H9 (cell line): ENCODE measurements around the gene S1PR5. TPM values are rescaled to one million over a fixed set of nuclear protein-coding genes. Genes with fewer than 3 reads are reported as not detected.

Experiments used
- DNase-seq: peaks from one replicate; pipeline ENCODE4 v3.0.0-alpha.2; 2017
- H2AFZ ChIP-seq: one replicate; pipeline ENCODE4 v1.6.1; 2013; ENCODE audit warnings: mild to moderate bottlenecking, low read length, control low read depth, moderate library complexity
- H2AK5ac ChIP-seq: 2 replicates; pipeline ENCODE4 v1.6.1; 2013; ENCODE audit warnings: low read length, control low read depth, mixed read lengths; ENCODE audit not compliant: insufficient read length
- H2BK120ac ChIP-seq: one replicate; pipeline ENCODE4 v1.6.1; 2013; ENCODE audit warnings: low read depth, mild to moderate bottlenecking, low read length, control low read depth, inconsistent platforms; ENCODE audit not compliant: poor library complexity, severe bottlenecking
- H2BK12ac ChIP-seq: 2 replicates; pipeline ENCODE4 v1.6.1; 2013; ENCODE audit warnings: low read length, control low read depth, mixed read lengths, low read depth; ENCODE audit not compliant: insufficient read length
- H2BK15ac ChIP-seq: 2 replicates; pipeline ENCODE4 v1.6.1; 2013; ENCODE audit warnings: low read depth, low read length, control low read depth
- H2BK20ac ChIP-seq: one replicate; pipeline ENCODE4 v1.6.1; 2013; ENCODE audit warnings: low read depth, mild to moderate bottlenecking, low read length, control low read depth, inconsistent platforms; ENCODE audit not compliant: poor library complexity, severe bottlenecking
- H2BK5ac ChIP-seq: 2 replicates; pipeline ENCODE4 v1.6.1; 2013; ENCODE audit warnings: low read length, control low read depth, mixed read lengths; ENCODE audit not compliant: insufficient read length
- H3K14ac ChIP-seq: 2 replicates; pipeline ENCODE4 v1.6.1; 2013; ENCODE audit warnings: low read length, control low read depth; ENCODE audit not compliant: insufficient read depth
- H3K18ac ChIP-seq: 2 replicates; pipeline ENCODE4 v1.6.1; 2013; ENCODE audit warnings: low read depth, mild to moderate bottlenecking, mixed read lengths, low read length, control low read depth; ENCODE audit not compliant: insufficient read length
- H3K23ac ChIP-seq: 2 replicates; pipeline ENCODE4 v1.6.1; 2013; ENCODE audit warnings: low read length, control low read depth, mixed read lengths, low read depth; ENCODE audit not compliant: insufficient read length
- H3K23me2 ChIP-seq: 2 replicates; pipeline ENCODE4 v1.6.1; 2013; ENCODE audit warnings: low read depth, mild to moderate bottlenecking, mixed read lengths, low read length, control low read depth; ENCODE audit not compliant: insufficient read length, poor library complexity, severe bottlenecking
- H3K27ac ChIP-seq: 2 replicates; pipeline ENCODE4 v1.5.1; 2013; ENCODE audit warnings: low read length, control low read depth, mixed read lengths, low read depth; ENCODE audit not compliant: insufficient read length
- H3K27me3 ChIP-seq: 2 replicates; pipeline ENCODE4 v1.6.1; 2013; ENCODE audit warnings: low read length, control low read depth, inconsistent platforms; ENCODE audit not compliant: insufficient read depth
- H3K4ac ChIP-seq: 2 replicates; pipeline ENCODE4 v1.6.1; 2013; ENCODE audit warnings: low read depth, mild to moderate bottlenecking, control low read depth, inconsistent platforms, low read length, moderate library complexity
- H3K4me1 ChIP-seq: 2 replicates; pipeline ENCODE4 v1.6.1; 2013; ENCODE audit warnings: low read length, control low read depth, inconsistent platforms; ENCODE audit not compliant: insufficient read depth
- H3K4me2 ChIP-seq: 2 replicates; pipeline ENCODE4 v1.6.1; 2013; ENCODE audit warnings: low read length, control low read depth, mixed read lengths; ENCODE audit not compliant: insufficient read length, insufficient read depth
- H3K56ac ChIP-seq: 2 replicates; pipeline ENCODE4 v1.6.1; 2013; ENCODE audit warnings: low read depth, mild to moderate bottlenecking, mixed read lengths, low read length, control low read depth; ENCODE audit not compliant: insufficient read length
- H3K79me1 ChIP-seq: 2 replicates; pipeline ENCODE4 v1.6.1; 2013; ENCODE audit warnings: low read depth, mild to moderate bottlenecking, moderate library complexity, low read length, control low read depth, inconsistent platforms; ENCODE audit not compliant: insufficient read depth, poor library complexity, severe bottlenecking
- H3K79me2 ChIP-seq: 2 replicates; pipeline ENCODE4 v1.6.1; 2013; ENCODE audit warnings: low read length, control low read depth, inconsistent platforms; ENCODE audit not compliant: insufficient read depth
- H3K9ac ChIP-seq: 2 replicates; pipeline ENCODE4 v1.6.1; 2013; ENCODE audit warnings: low read length, control low read depth, mixed read lengths; ENCODE audit not compliant: insufficient read length; ENCODE audit errors: extremely low read depth
- H3K9me3 ChIP-seq: one replicate; pipeline ENCODE4 v1.6.1; 2013; ENCODE audit warnings: low read depth, low read length, inconsistent platforms; ENCODE audit not compliant: control insufficient read depth
- H3T11ph ChIP-seq: one replicate; pipeline ENCODE4 v1.6.1; 2013; ENCODE audit warnings: mild to moderate bottlenecking, low read length, control low read depth, inconsistent platforms
- H4K20me1 ChIP-seq: one replicate; pipeline ENCODE4 v1.6.1; 2013; ENCODE audit not compliant: control insufficient read depth, insufficient read length, insufficient read depth
- H4K5ac ChIP-seq: 2 replicates; pipeline ENCODE4 v1.6.1; 2013; ENCODE audit warnings: low read depth, mild to moderate bottlenecking, mixed read lengths, low read length, control low read depth; ENCODE audit not compliant: insufficient read length
- H4K8ac ChIP-seq: replicated peaks from 2 replicates; pipeline ENCODE4 v1.6.1; 2013; ENCODE audit warnings: low read length, control low read depth, mixed read lengths, low read depth; ENCODE audit not compliant: insufficient read length
- H4K91ac ChIP-seq: 2 replicates; pipeline ENCODE4 v1.6.1; 2013; ENCODE audit warnings: low read depth, mild to moderate bottlenecking, moderate library complexity, mixed read lengths, low read length, control low read depth; ENCODE audit not compliant: insufficient read length
- H3K27ac Mint-ChIP-seq, 3 experiments: 2 replicates in 2 of 3; 3 replicates in 1 of 3; pipeline ENCODE4 v1.8.0; 2020 to 2021; ENCODE audit warnings: mixed read lengths in 3 of 3, mild to moderate bottlenecking in 1 of 3, moderate library complexity in 1 of 3
- H3K27me3 Mint-ChIP-seq: 2 replicates; pipeline ENCODE4 v1.8.0; 2021; ENCODE audit warnings: low read depth, mild to moderate bottlenecking, moderate library complexity, mixed read lengths
- H3K36me3 Mint-ChIP-seq, 3 experiments: 2 replicates in 2 of 3; 3 replicates in 1 of 3; pipeline ENCODE4 v1.8.0; 2020 to 2021; ENCODE audit warnings: low read depth in 3 of 3, mixed read lengths in 3 of 3; ENCODE audit not compliant: insufficient read depth in 1 of 3
- H3K4me1 Mint-ChIP-seq, 2 experiments: 2 replicates each; pipeline ENCODE4 v1.8.0; 2020; ENCODE audit warnings: mixed read lengths in 2 of 2
- H3K4me3 Mint-ChIP-seq, 2 experiments: 2 replicates in 1 of 2; 3 replicates in 1 of 2; pipeline ENCODE4 v1.8.0; 2020 to 2021; ENCODE audit warnings: mild to moderate bottlenecking in 2 of 2, mixed read lengths in 2 of 2, moderate library complexity in 1 of 2
- H3K9me3 Mint-ChIP-seq, 2 experiments: 2 replicates in 1 of 2; 3 replicates in 1 of 2; pipeline ENCODE4 v1.8.0; 2020; ENCODE audit warnings: mild to moderate bottlenecking in 2 of 2, mixed read lengths in 2 of 2, moderate library complexity in 1 of 2
- WGBS: extraction: QIAGEN DNeasy Blood & Tissue Kit; methylation state at CpG from one replicate; pipeline ENCODE4 v1.1.7; 2013; ENCODE audit warnings: missing lambda C conversion rate, low lambda C conversion rate, mixed read lengths; ENCODE audit not compliant: insufficient read length; ENCODE audit errors: extremely low coverage; 5-methylcytosine and 5-hydroxymethylcytosine counted together
- total RNA-seq: library from RNA; stranded (reverse); gene quantifications from 2 replicates; pipeline ENCODE4 v1.2.1, GENCODE V29; 2021
- TF ChIP-seq, protein P1 (sequence below): fragments of 200-600 bp; sonication (generic); conservative IDR thresholded peaks from 3 replicates; pipeline ENCODE4 v1.8.0; 2021; ENCODE audit warnings: antibody characterized with exemption, mild to moderate bottlenecking

S1PR5 gene
- total RNA-seq, 1 experiment from 2014 or later, result 8.1 TPM

DNA sequence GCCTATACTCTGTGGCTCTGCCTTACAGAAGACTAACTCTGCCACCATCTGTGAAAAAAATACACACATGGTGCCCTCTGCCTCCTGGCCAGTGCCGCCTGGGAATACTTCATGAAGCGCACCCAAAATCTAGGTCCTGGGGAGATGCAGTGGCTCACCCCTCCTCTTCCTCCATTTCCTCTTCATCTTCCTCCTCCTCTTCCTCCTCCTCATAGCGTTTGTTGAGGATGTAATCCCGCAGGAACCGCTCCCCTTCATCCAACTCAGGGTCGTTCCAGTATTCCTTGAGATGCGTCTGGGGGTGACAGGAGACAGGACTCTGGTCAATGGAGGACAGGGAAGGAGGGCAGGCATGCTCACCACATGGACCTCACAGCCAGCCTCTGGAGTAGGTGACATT is 42.9 kb upstream of the S1PR5 start:
- Mint-ChIP-seq H3K27ac (no peak overlapping the region), H3K4me1 (peaks cover 8% of the 10 kb centered on the region in 2 experiments), H3K36me3 (peaks cover 32 to 69% (median 55%) of the 10 kb centered on the region in 3 experiments; a peak in 6 of 7 replicates), H3K4me3 (no peak overlapping the region), H3K27me3 (no peaks in the 10 kb centered on the region), H3K9me3 (no peaks in the 10 kb centered on the region)
- Histone ChIP-seq H3K23ac (no peak overlapping the region), H3K9me3 (no peaks in the 10 kb centered on the region), H2BK15ac (no peak overlapping the region), H3T11ph (no peak overlapping the region), H2BK5ac (no peak overlapping the region), H2AK5ac (no peak overlapping the region), H3K56ac (no peak overlapping the region), H3K4me2 (no peak overlapping the region), H3K9ac (no peak overlapping the region), H4K5ac (no peak overlapping the region), H3K18ac (no peak overlapping the region), H4K91ac (no peak overlapping the region), H3K14ac (no peak overlapping the region), H3K23me2 (no peaks in the 10 kb centered on the region), H3K79me1 (no peaks in the 10 kb centered on the region), H3K27ac (no peak overlapping the region), H4K8ac (no peak overlapping the region), H3K79me2 (no peaks in the 10 kb centered on the region), H2BK120ac (no peak overlapping the region), H2BK12ac (no peak overlapping the region), H3K27me3 (no peaks in the 10 kb centered on the region), H4K20me1 (peaks cover 2% of the 10 kb centered on the region), H3K4ac (no peak overlapping the region), H3K4me1 (no peaks in the 10 kb centered on the region), H2AFZ (no peak overlapping the region), H2BK20ac (no peak overlapping the region)
- no CpG with 5 or more reads among the region's 7 CpGs for WGBS
- TF ChIP-seq, protein P1, sequence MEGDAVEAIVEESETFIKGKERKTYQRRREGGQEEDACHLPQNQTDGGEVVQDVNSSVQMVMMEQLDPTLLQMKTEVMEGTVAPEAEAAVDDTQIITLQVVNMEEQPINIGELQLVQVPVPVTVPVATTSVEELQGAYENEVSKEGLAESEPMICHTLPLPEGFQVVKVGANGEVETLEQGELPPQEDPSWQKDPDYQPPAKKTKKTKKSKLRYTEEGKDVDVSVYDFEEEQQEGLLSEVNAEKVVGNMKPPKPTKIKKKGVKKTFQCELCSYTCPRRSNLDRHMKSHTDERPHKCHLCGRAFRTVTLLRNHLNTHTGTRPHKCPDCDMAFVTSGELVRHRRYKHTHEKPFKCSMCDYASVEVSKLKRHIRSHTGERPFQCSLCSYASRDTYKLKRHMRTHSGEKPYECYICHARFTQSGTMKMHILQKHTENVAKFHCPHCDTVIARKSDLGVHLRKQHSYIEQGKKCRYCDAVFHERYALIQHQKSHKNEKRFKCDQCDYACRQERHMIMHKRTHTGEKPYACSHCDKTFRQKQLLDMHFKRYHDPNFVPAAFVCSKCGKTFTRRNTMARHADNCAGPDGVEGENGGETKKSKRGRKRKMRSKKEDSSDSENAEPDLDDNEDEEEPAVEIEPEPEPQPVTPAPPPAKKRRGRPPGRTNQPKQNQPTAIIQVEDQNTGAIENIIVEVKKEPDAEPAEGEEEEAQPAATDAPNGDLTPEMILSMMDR, result no peak
- no peak for DNase-seq
